Measurements from ENCODE around the gene VWA1. TPM values are rescaled to one million over a fixed set of nuclear protein-coding genes. Genes with fewer than 3 reads are reported as not detected.
A peak's percentile ranks its signal among the peaks of the same experiment; 100 is the strongest.

Gene VWA1
- total and polyA plus RNA-seq, 2 experiments from 2014 or later = 7.2 to 31.5 TPM

DNA sequence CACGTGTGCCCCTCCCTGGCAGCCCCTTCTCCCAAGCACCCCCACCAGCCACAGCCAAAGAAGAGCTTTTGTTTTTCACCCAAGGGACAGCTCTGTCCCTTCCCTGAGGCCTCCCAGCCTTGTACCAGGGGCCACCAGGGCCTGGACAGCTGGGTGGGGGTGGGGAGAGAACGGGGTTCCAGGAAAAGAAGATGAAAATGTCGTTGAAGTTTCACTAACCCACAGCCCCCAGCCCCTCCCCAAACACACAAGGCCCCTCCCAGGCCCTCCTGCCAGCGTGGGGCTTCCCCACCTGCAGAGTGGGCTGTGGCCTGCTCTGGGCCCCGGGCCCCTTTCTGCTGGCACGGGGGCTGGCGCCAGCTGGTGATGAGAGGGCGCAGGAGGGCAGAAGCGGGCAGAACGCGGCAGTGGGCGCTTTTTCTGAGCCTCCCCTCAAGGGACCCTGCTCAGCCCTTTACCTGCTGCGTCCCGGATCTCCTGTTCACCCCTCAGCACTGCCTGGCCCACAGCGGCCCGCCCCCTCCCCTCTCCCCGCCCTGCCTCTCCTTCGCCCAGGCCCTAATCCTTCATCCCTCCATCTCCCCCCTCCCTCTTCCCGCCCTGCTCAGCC lies 8.9 kb upstream of the VWA1 start (continued):
- TF ChIP-seq, protein P1, sequence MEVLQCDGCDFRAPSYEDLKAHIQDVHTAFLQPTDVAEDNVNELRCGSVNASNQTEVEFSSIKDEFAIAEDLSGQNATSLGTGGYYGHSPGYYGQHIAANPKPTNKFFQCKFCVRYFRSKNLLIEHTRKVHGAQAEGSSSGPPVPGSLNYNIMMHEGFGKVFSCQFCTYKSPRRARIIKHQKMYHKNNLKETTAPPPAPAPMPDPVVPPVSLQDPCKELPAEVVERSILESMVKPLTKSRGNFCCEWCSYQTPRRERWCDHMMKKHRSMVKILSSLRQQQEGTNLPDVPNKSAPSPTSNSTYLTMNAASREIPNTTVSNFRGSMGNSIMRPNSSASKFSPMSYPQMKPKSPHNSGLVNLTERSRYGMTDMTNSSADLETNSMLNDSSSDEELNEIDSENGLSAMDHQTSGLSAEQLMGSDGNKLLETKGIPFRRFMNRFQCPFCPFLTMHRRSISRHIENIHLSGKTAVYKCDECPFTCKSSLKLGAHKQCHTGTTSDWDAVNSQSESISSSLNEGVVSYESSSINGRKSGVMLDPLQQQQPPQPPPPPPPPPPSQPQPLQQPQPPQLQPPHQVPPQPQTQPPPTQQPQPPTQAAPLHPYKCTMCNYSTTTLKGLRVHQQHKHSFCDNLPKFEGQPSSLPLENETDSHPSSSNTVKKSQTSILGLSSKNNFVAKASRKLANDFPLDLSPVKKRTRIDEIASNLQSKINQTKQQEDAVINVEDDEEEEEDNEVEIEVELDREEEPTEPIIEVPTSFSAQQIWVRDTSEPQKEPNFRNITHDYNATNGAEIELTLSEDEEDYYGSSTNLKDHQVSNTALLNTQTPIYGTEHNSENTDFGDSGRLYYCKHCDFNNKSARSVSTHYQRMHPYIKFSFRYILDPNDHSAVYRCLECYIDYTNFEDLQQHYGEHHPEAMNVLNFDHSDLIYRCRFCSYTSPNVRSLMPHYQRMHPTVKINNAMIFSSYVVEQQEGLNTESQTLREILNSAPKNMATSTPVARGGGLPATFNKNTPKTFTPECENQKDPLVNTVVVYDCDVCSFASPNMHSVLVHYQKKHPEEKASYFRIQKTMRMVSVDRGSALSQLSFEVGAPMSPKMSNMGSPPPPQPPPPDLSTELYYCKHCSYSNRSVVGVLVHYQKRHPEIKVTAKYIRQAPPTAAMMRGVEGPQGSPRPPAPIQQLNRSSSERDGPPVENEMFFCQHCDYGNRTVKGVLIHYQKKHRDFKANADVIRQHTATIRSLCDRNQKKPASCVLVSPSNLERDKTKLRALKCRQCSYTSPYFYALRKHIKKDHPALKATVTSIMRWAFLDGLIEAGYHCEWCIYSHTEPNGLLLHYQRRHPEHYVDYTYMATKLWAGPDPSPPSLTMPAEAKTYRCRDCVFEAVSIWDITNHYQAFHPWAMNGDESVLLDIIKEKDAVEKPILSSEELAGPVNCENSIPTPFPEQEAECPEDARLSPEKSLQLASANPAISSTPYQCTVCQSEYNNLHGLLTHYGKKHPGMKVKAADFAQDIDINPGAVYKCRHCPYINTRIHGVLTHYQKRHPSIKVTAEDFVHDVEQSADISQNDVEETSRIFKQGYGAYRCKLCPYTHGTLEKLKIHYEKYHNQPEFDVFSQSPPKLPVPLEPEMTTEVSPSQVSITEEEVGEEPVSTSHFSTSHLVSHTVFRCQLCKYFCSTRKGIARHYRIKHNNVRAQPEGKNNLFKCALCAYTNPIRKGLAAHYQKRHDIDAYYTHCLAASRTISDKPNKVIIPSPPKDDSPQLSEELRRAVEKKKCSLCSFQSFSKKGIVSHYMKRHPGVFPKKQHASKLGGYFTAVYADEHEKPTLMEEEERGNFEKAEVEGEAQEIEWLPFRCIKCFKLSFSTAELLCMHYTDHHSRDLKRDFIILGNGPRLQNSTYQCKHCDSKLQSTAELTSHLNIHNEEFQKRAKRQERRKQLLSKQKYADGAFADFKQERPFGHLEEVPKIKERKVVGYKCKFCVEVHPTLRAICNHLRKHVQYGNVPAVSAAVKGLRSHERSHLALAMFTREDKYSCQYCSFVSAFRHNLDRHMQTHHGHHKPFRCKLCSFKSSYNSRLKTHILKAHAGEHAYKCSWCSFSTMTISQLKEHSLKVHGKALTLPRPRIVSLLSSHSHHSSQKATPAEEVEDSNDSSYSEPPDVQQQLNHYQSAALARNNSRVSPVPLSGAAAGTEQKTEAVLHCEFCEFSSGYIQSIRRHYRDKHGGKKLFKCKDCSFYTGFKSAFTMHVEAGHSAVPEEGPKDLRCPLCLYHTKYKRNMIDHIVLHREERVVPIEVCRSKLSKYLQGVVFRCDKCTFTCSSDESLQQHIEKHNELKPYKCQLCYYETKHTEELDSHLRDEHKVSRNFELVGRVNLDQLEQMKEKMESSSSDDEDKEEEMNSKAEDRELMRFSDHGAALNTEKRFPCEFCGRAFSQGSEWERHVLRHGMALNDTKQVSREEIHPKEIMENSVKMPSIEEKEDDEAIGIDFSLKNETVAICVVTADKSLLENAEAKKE (CRISPR knock-in tag; IDR thresholded peaks at IDR 0.05) = no peak
- no peak for TF ChIP-seq POLR2AphosphoS5 (IDR thresholded peaks at IDR 0.05; ENCODE audit: low read depth)
- TF ChIP-seq, protein P2, sequence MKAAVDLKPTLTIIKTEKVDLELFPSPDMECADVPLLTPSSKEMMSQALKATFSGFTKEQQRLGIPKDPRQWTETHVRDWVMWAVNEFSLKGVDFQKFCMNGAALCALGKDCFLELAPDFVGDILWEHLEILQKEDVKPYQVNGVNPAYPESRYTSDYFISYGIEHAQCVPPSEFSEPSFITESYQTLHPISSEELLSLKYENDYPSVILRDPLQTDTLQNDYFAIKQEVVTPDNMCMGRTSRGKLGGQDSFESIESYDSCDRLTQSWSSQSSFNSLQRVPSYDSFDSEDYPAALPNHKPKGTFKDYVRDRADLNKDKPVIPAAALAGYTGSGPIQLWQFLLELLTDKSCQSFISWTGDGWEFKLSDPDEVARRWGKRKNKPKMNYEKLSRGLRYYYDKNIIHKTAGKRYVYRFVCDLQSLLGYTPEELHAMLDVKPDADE (IDR thresholded peaks at IDR 0.05) = no peak

DNA sequence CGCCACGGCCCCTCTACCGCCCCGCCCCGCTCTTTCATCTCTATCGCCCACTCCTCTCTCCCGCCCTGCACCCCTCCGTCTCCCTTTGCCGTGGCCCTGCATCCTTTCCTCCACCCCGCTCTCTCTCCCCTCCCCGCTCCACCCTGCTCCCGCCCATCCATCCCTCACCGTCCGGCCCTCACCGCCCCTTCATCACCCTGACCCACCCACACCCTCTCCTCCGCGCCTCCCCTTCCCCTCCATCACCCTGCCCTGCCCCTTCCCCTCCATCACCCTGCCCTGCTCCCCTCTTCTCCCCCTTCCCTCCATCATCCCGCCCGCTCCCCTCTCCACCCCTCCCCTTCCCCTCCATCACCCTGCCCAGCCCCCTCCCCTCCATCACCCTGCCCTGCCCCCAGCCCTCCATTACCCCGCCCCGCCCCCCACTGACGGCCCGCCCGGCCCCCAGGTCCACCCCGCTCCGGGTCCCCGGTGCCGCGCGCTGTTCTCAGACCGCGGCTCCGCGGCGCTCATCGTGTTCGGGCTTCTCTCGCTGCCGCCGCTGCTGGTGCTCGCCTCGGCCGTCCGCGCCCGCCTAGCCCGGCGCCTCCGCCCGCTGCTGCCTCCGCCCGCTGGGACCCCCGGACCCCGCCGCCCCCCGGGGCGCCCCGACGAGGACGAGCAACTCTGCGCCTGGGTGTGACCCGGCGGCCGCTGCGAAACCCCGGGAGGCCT lies 8.2 kb upstream of the VWA1 start:
- Histone ChIP-seq H3K4me1 (ENCODE audit: insufficient read depth) (peaks cover 33% of the 10 kb centered on the region), H3K36me3 (ENCODE audit: insufficient read depth) (no peaks in the 10 kb centered on the region), H3K27ac (ENCODE audit: low read depth) (no peak overlapping the region), H3K4me2 (peak overlapping the region; percentile 72; the same call in 1 of the 2 replicates), H3K4me3 (peak overlapping the region; percentile 63), H3K9me2 (ENCODE audit: insufficient read depth) (no peaks in the 10 kb centered on the region), H3K27me3 (ENCODE audit: insufficient read depth) (no peaks in the 10 kb centered on the region), H4K20me1 (replicated peaks; ENCODE audit: insufficient read depth) (no peaks in the 10 kb centered on the region), H3F3A (replicated peaks; ENCODE audit: low read depth) (peaks cover 22% of the 10 kb centered on the region), H3K79me2 (replicated peaks; ENCODE audit: insufficient read depth) (no peaks in the 10 kb centered on the region), H2AFZ (no peak overlapping the region)
- H3K4me3 Mint-ChIP-seq = no peak overlapping the region; the same call in 2 of the 3 replicates
- DNase-seq (ENCODE audit: low spot score) (peak; percentile 66), ATAC-seq (no peak)
- peaks cover 49% of the 10 kb centered on the region for H3K4me1 Mint-ChIP-seq
- H3K9me3 Mint-ChIP-seq = peaks cover 10% of the 10 kb centered on the region
- peaks cover 4% of the 10 kb centered on the region; the same call in 2 of the 3 replicates for H3K36me3 Mint-ChIP-seq (ENCODE audit: low read depth)
- TF ChIP-seq EZH2 (IDR thresholded peaks at IDR 0.05; ENCODE audit: low read depth, unreplicated experiment) = no peak
- H3K27ac Mint-ChIP-seq = no peak overlapping the region
- peaks cover 25% of the 10 kb centered on the region for H3K27me3 Mint-ChIP-seq (ENCODE audit: insufficient read depth, low read depth, poor library complexity)
